Mucosa of gallbladder (tissue), 1 donor: Measurements from ENCODE around the gene MRFAP1L1. TPM values are rescaled to one million over a fixed set of nuclear protein-coding genes. Genes with fewer than 3 reads are reported as not detected.

Experiments
- DNase-seq: peaks from one replicate; pipeline ENCODE4 v3.0.0-alpha.2; 2020; ENCODE audit warnings: low spot score
- total RNA-seq: library from RNA; stranded (reverse); gene quantifications from one replicate; pipeline ENCODE4 v1.2.1, GENCODE V29; 2021
- donor health status: DM: no; HTN: no; CAD: no.

Gene MRFAP1L1
- total RNA-seq, 1 donor from 2014 or later = 51.2 TPM

GRCh38 chr4:6662591-6662990 is 47.1 kb downstream of the MRFAP1L1 start:
- no peak for DNase-seq

DNA sequence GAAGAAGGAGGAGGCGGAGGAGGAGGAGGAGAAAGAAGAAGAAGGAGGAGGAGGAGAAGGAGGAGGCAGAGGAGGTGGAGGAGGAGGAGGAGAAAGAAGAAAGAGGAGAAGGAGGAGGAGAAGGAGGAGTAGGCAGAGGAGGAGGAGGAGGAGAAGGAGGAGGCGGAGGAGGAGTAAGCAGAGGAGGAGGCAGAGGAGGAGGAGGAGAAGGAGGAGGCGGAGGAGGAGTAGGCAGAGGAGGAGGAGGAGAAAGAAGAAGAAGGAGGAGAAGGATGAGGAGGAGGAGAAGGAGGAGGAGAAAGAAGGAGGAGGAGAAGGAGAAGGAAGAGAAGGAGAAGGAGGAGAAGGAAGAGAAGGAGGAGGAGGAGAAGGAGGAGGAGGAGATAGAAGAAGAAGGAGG is 49.2 kb downstream of the MRFAP1L1 start:
- no peak for DNase-seq

- DNase-seq = no peak
Measured at GRCh38 chr4:6659897-6660296, 49.8 kb downstream of the MRFAP1L1 start.

GRCh38 chr4:6658597-6659075 is 51.0 kb downstream of the MRFAP1L1 start:
- peak; percentile 16 for DNase-seq

DNA sequence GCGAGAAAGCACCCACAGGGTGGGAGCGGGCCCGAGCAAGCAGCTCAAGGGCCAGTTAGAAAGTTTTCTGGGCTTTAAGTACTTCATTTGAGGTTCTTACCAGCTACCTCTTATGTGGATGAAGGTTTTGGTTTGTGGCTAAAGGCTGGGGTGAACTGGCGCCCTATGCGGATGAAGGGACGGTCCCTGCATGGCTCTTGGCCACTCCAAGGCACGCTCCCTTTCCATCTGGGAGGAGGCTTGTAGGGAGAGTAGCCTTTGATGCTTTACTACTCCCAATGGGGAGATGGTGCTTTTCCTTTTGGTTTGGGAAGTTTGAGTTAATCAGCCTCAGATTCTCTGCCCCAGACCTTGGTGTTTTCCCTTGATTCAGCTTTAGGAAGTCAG is 51.5 kb downstream of the MRFAP1L1 start:
- DNase-seq = no peak

Other genes starting within 250 kb of the MRFAP1L1 start
- gene PPP2R2C, start 237.3 kb downstream of the MRFAP1L1 start, total RNA-seq = 0.49 TPM
- 53.6 TPM for gene MAN2B2, start 134.7 kb downstream of the MRFAP1L1 start, total RNA-seq
- 244 TPM for gene MRFAP1, start 69.2 kb downstream of the MRFAP1L1 start, total RNA-seq
- gene S100P, start 16.0 kb downstream of the MRFAP1L1 start, total RNA-seq = 33.4 TPM
- 18.1 TPM for gene BLOC1S4, start 6.3 kb upstream of the MRFAP1L1 start, total RNA-seq
- gene KIAA0232, start 72.9 kb upstream of the MRFAP1L1 start, total RNA-seq = 35.0 TPM
- gene TBC1D14, start 200.0 kb upstream of the MRFAP1L1 start, total RNA-seq = 37.1 TPM